ENCODE data around the gene NKAIN4.
"Not testable (repeated sequence)": the region's sequence is repeated elsewhere in the genome, so short reads cannot be mapped to it uniquely, and the experiment has no call there.

Gene NKAIN4

DNA sequence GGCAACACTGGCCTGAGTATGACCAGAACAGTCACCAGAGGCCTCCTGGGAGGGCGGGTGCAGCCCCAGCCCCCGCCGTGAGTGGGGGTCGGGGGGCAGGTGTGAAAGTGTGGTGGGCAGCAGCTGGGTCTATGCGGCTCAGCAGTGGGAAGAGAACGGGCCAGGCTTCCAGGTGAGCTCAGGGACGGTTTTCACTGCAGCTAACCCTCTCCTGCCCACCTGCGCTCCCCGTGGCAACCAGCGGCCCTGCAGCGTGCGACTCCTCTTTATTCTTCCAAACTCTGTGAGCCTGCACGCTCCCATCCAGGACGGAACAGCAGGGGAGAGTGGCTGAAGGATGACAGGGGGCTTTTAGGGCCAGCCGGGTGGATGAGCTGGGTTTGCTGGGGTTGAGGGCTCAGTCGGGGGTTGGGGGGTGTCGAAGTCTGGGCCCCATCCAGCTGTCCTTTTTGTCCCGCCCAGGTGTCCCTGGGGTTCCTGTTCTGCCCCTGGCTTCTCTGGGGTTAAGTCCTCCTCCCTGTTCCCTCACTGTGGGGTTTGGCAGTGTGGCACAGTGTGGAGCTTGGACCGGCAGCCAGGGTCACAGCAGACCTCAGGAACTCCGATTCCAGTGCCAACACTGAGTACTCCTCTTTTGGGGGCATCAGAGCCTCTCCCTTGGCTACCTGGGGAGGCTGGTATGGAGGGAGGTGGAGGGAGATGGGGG is 19.4 kb downstream of the NKAIN4 start:
- no peak for DNase-seq

GRCh38 chr20:63233924-63234323 is 20.3 kb downstream of the NKAIN4 start:
- DNase-seq: no peak

DNA sequence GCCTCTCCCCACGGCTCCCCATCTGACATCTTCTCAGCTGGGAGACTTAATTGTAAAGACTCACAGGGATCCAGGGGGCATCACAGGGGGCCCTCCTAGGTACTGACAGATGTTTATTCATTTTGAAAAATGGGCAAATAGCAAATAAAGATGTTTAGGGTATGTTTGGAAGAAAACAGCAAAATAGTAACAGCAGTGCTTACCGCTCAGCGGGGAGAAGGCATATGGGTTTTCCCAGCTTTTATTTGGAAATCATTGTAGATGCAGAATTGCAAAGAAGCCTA is 21.3 kb downstream of the NKAIN4 start:
- no peak for DNase-seq

GRCh38 chr20:63232235-63233060 is 21.8 kb downstream of the NKAIN4 start:
- no peak for DNase-seq

DNA sequence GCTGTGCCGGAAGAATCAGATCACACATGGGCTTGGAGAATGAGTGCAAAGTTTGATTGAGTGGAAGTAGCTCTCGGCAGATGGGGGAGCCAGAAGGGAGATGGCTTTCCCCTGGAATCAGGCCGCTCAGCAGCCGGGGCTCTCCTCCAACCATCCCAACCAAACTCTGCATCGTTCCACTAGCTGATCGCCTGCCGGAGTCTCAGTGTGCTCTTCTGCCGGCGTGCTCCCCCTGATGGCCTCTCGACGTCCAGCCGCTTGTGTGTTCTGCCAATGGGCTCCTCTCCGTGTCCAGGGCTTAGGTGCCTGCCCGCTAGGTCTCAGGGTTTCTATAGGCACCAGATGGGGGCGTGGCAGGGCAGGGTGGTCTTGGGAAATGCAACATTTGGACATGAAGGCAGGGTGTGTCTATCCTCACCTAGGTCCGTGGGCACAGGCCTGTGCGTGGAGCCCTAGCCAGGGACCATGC is 23.4 kb downstream of the NKAIN4 start:
- DNase-seq: peak; percentile 49

GRCh38 chr20:63228806-63229205 is 25.5 kb downstream of the NKAIN4 start:
- no peak for DNase-seq

GRCh38 chr20:63227260-63227659 is 27.0 kb downstream of the NKAIN4 start:
- DNase-seq: no peak

DNA sequence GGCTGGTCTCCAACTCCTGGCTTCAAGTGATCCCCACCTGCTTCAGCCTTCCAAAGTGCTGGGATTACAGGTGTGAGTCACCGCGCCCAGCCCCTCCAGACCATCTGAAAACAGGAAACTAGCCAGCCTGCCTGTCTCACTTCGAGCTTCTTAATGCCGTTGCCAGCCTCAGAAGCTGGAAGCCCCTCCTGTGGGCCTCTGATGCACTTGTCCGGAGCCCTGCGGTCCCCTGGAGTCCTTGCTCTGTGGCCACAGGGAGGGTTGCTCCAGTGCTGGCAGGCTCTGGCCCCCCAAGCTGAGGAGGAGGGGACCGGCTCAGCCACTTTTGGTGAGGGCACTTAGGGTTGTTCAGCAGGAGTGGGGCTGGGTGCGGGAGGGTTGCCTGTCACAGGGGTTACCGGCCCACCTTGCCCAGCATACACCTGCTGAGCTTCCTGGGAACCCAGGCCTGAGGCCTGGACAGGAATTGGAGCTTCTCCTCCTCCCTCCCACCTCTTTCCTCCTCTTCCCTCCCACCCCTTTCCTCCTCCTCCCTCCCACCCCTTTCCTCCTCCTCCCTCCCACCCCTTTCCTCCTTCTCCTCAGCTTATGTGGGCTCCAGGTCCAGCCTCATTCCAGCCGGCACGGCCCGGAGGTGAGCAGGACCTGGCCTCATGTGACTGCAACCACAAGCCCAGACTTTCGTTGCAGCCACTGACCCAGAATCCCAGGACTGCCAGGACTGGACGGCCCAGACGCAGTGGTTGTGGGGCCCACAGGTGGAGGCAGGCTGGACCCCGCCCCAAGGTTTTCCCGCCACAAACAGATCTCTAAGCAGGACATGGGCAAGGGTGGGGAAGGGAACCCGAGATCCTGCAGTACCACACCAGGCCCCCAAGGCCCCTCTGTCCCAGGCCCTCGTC is 28.0 kb downstream of the NKAIN4 start:
- no peak for DNase-seq

DNA sequence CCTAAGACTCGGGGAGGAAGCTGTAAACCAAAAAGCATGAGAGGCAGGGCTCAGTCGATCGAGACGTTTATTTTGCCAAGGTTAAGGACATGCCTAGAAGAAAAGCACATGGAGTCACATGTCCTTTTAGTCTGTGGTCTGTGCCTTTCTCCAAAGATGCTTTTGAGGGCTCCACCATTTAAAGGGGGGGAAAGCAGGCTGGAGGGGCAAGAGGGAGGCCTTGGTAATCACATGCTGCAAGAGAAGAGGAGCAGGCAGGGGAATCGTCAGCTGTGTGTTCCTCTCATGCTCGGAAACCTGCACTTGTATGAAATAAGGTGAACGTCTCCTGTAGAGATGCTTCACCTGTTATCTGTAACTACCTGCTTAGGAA is 29.2 kb downstream of the NKAIN4 start:
- no peak for DNase-seq

DNA sequence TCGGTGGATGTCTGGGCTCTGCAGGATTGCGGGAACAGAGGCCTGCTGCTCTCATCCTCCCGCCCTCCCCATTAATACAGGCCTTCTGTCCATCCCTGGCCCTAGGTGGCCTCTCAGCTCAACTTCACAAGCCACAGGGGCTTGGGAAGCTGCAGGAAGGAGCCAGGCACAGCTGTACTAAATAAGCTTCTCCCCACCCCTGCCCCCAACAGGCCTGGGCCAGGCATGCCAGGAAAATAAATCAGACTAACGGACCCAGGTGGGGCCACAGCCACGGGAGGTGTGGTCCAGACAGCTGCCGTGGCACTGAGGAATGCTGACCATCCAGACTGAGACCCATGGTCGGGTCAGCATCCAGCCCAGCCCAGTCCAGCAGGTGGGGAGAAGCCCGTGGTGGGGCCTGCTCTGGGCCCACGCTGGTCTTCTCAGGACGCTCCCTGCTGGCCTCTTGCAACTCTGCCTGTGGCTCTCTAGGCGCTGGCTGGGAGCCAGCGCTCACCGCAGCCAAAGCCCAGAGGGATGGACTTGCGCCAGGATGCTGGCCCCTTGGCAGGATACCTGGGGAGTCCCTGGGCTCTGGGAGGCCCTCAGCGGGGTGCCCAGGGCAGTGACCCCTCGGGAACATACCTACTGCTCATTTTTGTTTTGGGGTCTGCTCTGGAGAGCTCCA is 29.7 kb downstream of the NKAIN4 start:
- peak; percentile 86 for DNase-seq

- DNase-seq: no peak
Measured at GRCh38 chr20:63223826-63224207, 30.4 kb downstream of the NKAIN4 start.

GRCh38 chr20:63223121-63223825 is 31.0 kb downstream of the NKAIN4 start:
- peak; percentile 57 for DNase-seq

- no peak for DNase-seq
Measured at GRCh38 chr20:63222541-63222940, 31.7 kb downstream of the NKAIN4 start.

- not testable (repeated sequence) for DNase-seq
Measured at GRCh38 chr20:63221400-63222053, 32.7 kb downstream of the NKAIN4 start.

DNA sequence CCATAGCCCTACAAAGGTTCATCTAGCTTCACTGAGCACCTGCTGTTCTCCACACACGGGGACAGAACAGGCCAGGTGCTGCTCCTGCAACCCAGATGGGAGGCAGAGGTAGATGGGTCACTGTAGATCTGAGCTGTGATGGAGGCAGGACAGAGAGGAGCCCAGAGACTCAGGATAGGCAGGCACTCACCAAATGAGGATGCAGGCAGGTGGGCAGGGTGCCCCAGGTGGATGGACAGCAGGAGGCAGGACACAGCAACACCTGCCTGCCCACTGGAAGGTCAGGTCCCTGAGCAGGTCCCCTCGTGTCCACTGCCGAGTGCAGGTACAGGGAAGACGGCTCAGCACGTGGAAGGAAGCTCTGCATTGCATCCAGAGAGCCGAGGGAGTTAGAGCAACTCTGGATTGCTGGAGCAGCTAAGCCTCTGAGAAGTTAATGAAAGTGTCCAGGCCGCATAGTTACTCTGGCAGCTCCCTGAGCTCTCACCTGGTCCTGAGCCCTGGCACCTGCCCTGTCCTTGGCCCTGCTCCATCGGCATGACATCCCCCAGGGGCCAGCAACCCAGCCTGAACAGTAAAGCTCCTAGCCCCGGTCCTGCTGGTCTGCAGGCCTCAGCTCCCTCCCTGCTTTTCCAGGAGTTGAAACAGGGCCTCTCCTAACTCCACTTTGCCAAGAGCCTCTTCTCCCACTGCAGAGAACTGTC is 33.4 kb downstream of the NKAIN4 start:
- no peak for DNase-seq

DNA sequence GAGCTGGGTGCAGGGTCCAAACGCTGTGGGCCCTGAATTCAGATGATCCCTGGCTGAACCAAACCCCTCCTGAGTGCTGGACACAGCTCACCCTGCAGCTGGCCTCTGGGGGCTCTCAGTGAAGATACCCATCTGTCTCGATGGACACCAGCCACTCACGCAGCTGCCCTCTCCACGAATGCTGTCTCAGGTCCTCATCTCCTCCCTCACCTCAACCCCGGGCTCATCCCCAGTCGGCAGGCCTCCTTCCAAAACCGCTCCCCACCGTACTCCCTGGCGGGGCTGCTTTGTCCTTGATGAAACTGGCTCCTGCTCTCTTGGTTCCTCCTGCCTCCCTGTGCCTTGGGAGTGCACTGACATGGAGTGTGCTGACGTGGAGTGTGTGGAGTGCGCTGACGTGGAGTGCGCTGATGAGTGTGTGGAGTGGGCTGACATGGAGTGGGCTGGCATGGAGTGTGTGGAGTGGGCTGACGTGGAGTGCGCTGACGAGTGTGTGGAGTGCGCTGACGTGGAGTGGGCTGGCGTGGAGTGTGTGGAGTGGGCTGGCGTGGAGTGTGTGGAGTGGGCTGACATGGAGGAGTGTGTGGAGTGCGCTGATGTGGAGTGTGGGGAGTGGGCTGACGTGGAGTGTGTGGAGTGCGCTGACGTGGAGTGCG is 34.3 kb downstream of the NKAIN4 start:
- DNase-seq: no peak

DNA sequence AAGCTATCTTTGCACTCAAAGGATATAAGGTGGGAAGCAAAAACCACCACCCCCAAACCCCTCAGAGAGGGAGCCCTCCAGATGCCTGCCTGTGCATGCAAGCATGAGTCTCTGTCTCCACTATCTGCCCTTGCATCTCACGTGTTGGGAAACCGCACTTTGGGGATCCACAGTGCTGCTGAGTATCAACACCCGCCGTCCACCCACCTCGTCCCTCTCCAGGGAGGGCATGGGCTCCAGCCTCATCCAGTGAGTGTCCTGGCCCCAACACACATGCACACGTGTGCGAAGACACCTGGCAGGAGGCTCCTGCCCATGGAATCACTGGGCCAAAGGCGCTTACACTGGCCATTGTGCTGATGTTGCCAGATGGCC is 34.8 kb downstream of the NKAIN4 start:
- DNase-seq: no peak

- DNase-seq: no peak
Measured at GRCh38 chr20:63218701-63219446, 35.4 kb downstream of the NKAIN4 start.

DNA sequence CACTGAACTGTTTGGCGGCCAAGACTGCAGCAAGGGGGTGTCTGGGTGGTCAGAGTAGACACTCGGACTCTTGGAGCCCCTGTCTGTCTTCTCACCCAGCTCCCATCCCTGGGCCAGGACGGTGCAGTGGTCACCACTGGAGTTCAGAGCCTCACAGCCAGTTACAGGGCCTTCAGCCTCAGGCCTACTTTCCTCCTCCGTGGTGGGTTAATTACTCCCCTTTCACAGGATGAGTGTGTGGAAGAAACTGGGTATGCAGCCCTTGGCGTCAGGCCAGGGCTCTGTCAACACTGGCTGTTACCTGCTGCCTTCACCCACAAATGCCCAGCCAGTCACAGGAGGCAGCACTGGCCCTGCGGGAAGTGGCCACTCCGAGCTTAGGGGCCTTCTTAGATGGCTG is 36.6 kb downstream of the NKAIN4 start:
- no peak for DNase-seq
